Endodermal cell (in vitro differentiated cells): ENCODE results near the gene RAB1A. TPM values are rescaled to one million over a fixed set of nuclear protein-coding genes. Genes with fewer than 3 reads are reported as not detected.

Source experiments
- DNase-seq: peaks from one replicate; pipeline ENCODE4 v3.0.0-alpha.2; 2017
- H3K27ac ChIP-seq: 2 replicates; pipeline ENCODE4 v1.5.1; 2013; ENCODE audit warnings: mild to moderate bottlenecking, low read depth, low read length, moderate library complexity
- H3K27me3 ChIP-seq: 2 replicates; pipeline ENCODE4 v1.6.1; 2013; ENCODE audit warnings: mild to moderate bottlenecking, low read length, moderate library complexity; ENCODE audit not compliant: insufficient read depth, control insufficient read depth, poor library complexity, severe bottlenecking
- H3K36me3 ChIP-seq: 2 replicates; pipeline ENCODE4 v1.7.0; 2013; ENCODE audit warnings: mild to moderate bottlenecking, low read length, moderate library complexity; ENCODE audit not compliant: control insufficient read depth, insufficient read depth
- H3K4me1 ChIP-seq: one replicate; pipeline ENCODE4 v1.7.0; 2013; ENCODE audit warnings: low read length; ENCODE audit not compliant: control insufficient read depth, insufficient read depth
- H3K4me3 ChIP-seq: 2 replicates; pipeline ENCODE4 v1.5.1; 2013; ENCODE audit warnings: mild to moderate bottlenecking, low read length, moderate library complexity
- H3K9ac ChIP-seq: 2 replicates; pipeline ENCODE4 v1.6.1; 2013; ENCODE audit warnings: mild to moderate bottlenecking, low read length, moderate library complexity; ENCODE audit not compliant: poor library complexity, severe bottlenecking; ENCODE audit errors: extremely low read depth
- H3K9me3 ChIP-seq: 2 replicates; pipeline ENCODE4 v1.6.1; 2013; ENCODE audit warnings: mild to moderate bottlenecking, low read length, moderate library complexity; ENCODE audit not compliant: control insufficient read depth
- H3K27ac Mint-ChIP-seq: 2 replicates; pipeline ENCODE4 v1.8.0; 2020; ENCODE audit warnings: mixed read lengths
- H3K27me3 Mint-ChIP-seq: 2 replicates; pipeline ENCODE4 v1.8.0; 2021; ENCODE audit warnings: mild to moderate bottlenecking, mixed read lengths; ENCODE audit not compliant: insufficient read depth
- H3K36me3 Mint-ChIP-seq: 2 replicates; pipeline ENCODE4 v1.8.0; 2020; ENCODE audit warnings: low read depth, mixed read lengths
- H3K4me1 Mint-ChIP-seq: 2 replicates; pipeline ENCODE4 v1.8.0; 2020; ENCODE audit warnings: mixed read lengths
- H3K4me3 Mint-ChIP-seq: 2 replicates; pipeline ENCODE4 v1.8.0; 2020; ENCODE audit warnings: mild to moderate bottlenecking, moderate library complexity, mixed read lengths
- H3K9me3 Mint-ChIP-seq: 2 replicates; pipeline ENCODE4 v1.8.0; 2020; ENCODE audit warnings: mild to moderate bottlenecking, mixed read lengths
- CTCF ChIP-seq: fragments of 200-600 bp; sonication (generic); conservative IDR thresholded peaks from 2 replicates; pipeline ENCODE4 v1.5.0; 2021; ENCODE audit warnings: antibody characterized with exemption, mild to moderate bottlenecking
- WGBS, 2 experiments: methylation state at CpG; one replicate each; pipeline versions ENCODE4 v1.1.5 to v1.1.7; 2013; ENCODE audit warnings: missing lambda C conversion rate in 2 of 2, mixed read lengths in 1 of 2; ENCODE audit not compliant: insufficient coverage in 1 of 2, insufficient read length in 1 of 2; 5-methylcytosine and 5-hydroxymethylcytosine counted together
- total RNA-seq, 2 donors: library from RNA; stranded (reverse); fragmentation: NEBNext Ultra II Directional in 1 of 2; extraction: Animal tissue kit (Norgen Biotek cat#: 25700) in 1 of 2; gene quantifications; 2 replicates in 1 of 2; 3 replicates in 1 of 2; pipeline ENCODE4 v1.2.1, GENCODE V29; 2021

Gene RAB1A
- total RNA-seq, 2 donors from 2014 or later, result 122 to 125 TPM

- Mint-ChIP-seq H3K4me1 (peaks cover 9% of the 10 kb centered on the region), H3K27me3 (no peaks in the 10 kb centered on the region), H3K36me3 (peaks cover 7% of the 10 kb centered on the region), H3K9me3 (peaks cover 1% of the 10 kb centered on the region), H3K4me3 (no peak overlapping the region), H3K27ac (peak overlapping the region; percentile 46)
- Histone ChIP-seq H3K27me3 (no peaks in the 10 kb centered on the region), H3K27ac (no peak overlapping the region), H3K36me3 (peaks cover 24% of the 10 kb centered on the region), H3K4me1 (no peaks in the 10 kb centered on the region), H3K9me3 (no peaks in the 10 kb centered on the region), H3K4me3 (no peak overlapping the region), H3K9ac (no peak overlapping the region)
- no peak for TF ChIP-seq CTCF
- DNase-seq, result no peak
These were observed 15.0 kb downstream of the RAB1A start for GRCh38 chr2:65114921-65115320.

DNA sequence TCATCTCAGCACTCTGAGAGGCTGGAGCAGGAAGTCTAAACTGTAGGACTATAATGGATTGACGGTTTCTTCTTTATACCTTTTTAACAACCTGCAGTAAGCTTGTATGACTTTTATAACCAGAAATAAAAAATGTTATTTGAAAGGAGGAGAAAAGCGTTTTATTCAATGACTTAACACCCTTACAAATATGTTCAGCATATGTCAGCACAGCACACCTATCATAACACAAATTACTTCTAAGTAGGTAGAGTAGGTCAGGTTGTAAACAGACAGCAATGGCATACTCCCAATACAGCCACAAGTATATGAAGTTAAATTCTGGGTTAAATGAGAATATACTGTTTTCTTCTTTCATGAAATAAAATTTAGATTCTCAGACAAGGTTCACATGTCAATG, 16.1 kb downstream of the RAB1A start:
- peaks cover 1% of the 10 kb centered on the region for H3K9me3 Mint-ChIP-seq
- peaks cover 12% of the 10 kb centered on the region for H3K36me3 Mint-ChIP-seq
- Histone ChIP-seq H3K27ac (no peak overlapping the region), H3K9ac (no peak overlapping the region), H3K36me3 (peaks cover 27% of the 10 kb centered on the region), H3K9me3 (no peaks in the 10 kb centered on the region), H3K27me3 (no peaks in the 10 kb centered on the region), H3K4me3 (no peak overlapping the region), H3K4me1 (no peaks in the 10 kb centered on the region)
- DNase-seq, result no peak
- no peak overlapping the region for H3K4me3 Mint-ChIP-seq
- H3K4me1 Mint-ChIP-seq, result peaks cover 9% of the 10 kb centered on the region
- no CpG with 5 or more reads among the region's 2 CpGs for WGBS, 2 experiments
- H3K27me3 Mint-ChIP-seq, result no peaks in the 10 kb centered on the region
- H3K27ac Mint-ChIP-seq, result peak overlapping the region; percentile 39
- TF ChIP-seq CTCF, result no peak

GRCh38 chr2:65113229-65113628, 16.7 kb downstream of the RAB1A start:
- Mint-ChIP-seq H3K36me3 (peaks cover 13% of the 10 kb centered on the region), H3K4me3 (no peak overlapping the region), H3K27ac (no peak overlapping the region), H3K9me3 (peaks cover 1% of the 10 kb centered on the region), H3K4me1 (peaks cover 9% of the 10 kb centered on the region), H3K27me3 (no peaks in the 10 kb centered on the region)
- DNase-seq, result no peak
- Histone ChIP-seq H3K27me3 (no peaks in the 10 kb centered on the region), H3K27ac (no peak overlapping the region), H3K9ac (no peak overlapping the region), H3K36me3 (peaks cover 33% of the 10 kb centered on the region), H3K4me3 (no peak overlapping the region), H3K9me3 (no peaks in the 10 kb centered on the region), H3K4me1 (no peaks in the 10 kb centered on the region)
- no peak for TF ChIP-seq CTCF
- WGBS, 2 experiments, result 96 to 100% methylated on average over 4 of the region's 4 CpGs
